ENCODE results near the gene SLC26A4.
A peak's percentile ranks its signal among the peaks of the same experiment; 100 is the strongest.
"Not testable (repeated sequence)": the region's sequence is repeated elsewhere in the genome, so short reads cannot be mapped to it uniquely, and the experiment has no call there.

Gene SLC26A4

GRCh38 chr7:107660381-107661080 is at the start of gene SLC26A4:
Gene SLC26A4, plus strand, starts transcription at chr7:107660828. Its CDS starts 814 bp downstream, at chr7:107661642.
- peak; percentile 43 for DNase-seq (ENCODE audit: low spot score)

DNA sequence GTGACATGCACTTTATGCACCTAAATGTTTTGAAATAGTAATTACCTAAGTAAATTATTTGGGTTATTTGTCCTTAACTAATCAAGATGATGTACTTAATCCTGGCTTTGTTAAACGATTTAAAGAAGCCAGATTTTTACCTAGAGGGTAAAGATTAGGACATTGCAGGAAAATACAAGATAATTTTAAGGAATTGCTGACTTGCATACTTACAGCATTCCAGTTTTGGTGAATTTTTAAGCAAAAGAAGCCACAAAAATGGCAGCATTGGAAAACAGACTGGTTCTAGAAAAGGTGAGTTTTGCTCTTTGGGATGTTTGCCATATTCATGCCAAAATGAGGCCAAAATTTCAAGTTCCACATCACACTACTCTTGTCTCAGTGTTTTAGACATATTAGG is 47.2 kb upstream of the SLC26A4 start:
- DNase-seq (ENCODE audit: low spot score), result no peak

- no peak for DNase-seq (ENCODE audit: low spot score)
Observed at GRCh38 chr7:107613948-107614347, 46.7 kb upstream of the SLC26A4 start.

- DNase-seq (ENCODE audit: low spot score), result no peak
Observed at GRCh38 chr7:107614425-107614824, 46.2 kb upstream of the SLC26A4 start.

GRCh38 chr7:107615910-107616680 is 44.5 kb upstream of the SLC26A4 start:
- DNase-seq (ENCODE audit: low spot score), result no peak

GRCh38 chr7:107622429-107622828 is 38.2 kb upstream of the SLC26A4 start:
- DNase-seq (ENCODE audit: low spot score), result no peak

DNA sequence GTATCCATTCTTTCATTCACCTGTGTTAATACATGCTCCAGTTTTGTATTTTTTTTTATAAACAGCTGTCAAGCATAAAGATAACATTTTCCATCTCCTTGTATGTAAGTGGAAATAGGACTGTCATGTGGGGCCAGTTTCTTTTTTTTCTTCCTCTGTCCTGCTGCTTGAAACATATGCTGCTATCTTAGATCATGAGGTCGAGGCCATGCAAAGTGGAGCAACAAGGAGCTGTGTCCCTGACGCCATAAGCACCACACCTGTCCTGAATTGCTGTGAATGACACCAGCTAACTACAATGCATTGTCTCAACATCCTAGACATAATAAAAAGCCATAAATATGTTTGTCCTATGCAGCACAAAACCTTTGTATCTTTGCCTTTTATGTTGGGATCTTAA is 37.7 kb upstream of the SLC26A4 start:
- DNase-seq (ENCODE audit: low spot score), result no peak

DNA sequence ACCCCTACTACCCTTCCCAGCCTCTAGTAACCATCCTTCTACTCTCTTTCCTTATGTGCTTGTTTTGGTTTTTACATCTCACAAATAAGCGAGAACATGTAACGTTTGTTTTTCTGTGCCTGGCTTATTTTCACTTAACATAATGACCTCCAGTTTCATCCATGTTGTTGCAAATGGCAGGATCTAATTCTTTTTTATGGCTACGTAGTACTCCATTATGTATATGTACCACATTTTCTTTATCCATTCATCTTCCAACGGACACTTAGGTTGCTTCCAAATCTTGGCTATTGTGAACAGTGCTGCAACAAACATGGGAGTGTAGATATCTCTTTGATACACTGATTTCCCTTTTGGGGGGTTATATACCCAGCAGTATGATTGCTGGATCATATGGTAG is 33.6 kb upstream of the SLC26A4 start:
- no peak for DNase-seq (ENCODE audit: low spot score)

GRCh38 chr7:107628461-107629064 is 32.1 kb upstream of the SLC26A4 start:
- no peak for DNase-seq (ENCODE audit: low spot score)

DNA sequence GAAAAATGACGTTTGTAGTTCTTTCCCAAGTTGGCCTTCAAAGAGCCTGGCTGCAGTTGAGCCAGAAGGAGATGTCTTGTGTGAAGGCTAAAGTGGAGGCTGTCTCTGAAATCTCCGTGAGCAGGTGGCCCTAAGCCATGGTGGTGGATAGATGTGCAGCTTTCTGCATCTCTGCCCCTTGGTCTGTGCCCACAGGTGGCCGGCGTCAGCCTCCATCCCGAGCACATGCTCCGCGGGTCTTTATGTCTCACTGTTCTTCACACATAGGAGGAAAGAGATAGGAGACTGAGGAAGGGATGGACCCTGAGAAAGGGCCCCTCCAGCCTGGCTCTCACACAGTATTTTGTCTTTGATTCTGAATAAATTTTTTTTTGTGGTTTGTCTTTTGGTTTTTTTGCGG is 30.3 kb upstream of the SLC26A4 start:
- no peak for DNase-seq (ENCODE audit: low spot score)

DNA sequence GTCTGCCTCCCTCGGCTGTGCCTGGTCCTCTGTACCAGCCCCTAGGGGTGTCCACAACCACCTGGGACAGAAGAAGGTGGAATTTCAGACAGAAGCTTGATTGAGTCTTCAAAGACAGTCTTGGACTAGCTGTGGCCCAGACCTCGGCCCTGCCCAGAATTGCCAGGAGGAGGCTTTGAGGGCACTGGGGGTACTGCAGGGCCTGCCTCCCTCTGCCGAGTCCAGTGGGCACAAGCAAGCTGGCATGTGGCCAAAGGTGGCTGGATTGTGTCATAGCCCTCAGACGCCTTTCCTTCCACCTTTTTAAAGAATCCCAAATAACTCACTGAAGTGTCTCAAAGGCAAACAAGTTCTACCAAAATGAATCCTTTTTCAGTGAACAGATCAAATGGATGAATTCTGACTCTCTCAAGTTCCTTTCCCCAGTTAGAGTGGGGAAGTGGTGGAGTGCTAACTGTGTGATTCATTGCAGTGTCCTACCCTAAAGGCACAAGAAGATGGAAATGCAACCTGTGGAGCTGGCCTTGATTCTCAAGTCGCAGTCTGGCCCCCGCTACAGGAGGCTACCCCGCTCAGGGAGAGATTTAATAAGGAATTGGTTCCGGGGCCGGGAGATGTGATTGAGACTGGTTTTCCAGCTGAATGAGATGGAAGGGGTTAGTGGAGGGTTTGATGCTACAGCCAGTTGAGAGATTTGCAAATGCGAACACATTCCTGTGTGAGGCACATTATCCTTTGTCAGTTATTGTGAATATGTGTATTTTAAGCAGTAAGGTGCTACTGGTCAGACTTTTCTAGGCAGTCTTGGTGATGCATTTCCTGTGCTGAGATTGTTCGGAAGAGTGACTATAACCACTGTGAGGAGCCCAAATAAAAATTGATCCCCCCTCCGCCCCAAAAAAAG is 28.8 kb upstream of the SLC26A4 start:
- no peak for DNase-seq (ENCODE audit: low spot score)

DNA sequence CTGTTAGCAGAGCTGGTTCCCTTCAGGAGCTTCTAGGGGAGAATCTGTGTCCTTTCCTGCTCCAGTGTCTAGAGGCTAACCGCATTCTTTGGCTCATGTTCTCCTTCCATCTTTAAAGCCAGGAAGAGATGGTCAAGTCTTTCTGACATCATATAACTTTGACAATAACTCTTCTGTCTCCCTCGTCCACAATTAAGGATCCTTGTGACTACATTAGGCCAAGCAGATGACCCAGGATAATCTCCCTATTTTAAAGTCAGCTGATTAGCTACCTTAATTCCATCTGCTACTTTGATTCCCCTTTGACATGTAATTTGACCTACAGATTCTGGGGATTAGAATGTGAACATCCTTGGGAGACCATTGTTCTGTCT is 28.1 kb upstream of the SLC26A4 start:
- DNase-seq (ENCODE audit: low spot score), result no peak

- DNase-seq (ENCODE audit: low spot score), result no peak
Observed at GRCh38 chr7:107638594-107638993, 22.0 kb upstream of the SLC26A4 start.

GRCh38 chr7:107639070-107639469 is 21.6 kb upstream of the SLC26A4 start:
- DNase-seq (ENCODE audit: low spot score), result not testable (repeated sequence)

GRCh38 chr7:107641676-107642075 is 19.0 kb upstream of the SLC26A4 start:
- no peak for DNase-seq (ENCODE audit: low spot score)

- DNase-seq (ENCODE audit: low spot score), result no peak
Observed at GRCh38 chr7:107642501-107642900, 18.1 kb upstream of the SLC26A4 start.

DNA sequence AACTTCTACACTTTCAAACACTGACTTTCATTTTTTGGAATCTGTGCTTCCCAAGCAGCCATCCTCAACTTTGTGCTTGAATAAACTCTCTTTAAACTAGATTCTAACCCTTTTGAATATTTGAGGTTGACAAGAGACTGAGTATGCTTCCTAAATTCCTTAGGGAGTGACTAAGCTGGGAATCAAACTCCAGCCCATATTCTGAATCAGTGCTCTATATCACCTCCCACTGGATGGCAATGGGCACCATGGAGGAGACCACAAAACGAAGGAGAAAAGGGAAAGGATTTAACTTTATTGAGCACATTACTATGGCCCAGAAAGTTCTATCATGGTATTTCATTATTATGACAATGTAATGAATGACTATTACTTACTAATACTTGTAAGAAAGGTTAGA is 17.2 kb upstream of the SLC26A4 start:
- no peak for DNase-seq (ENCODE audit: low spot score)

DNA sequence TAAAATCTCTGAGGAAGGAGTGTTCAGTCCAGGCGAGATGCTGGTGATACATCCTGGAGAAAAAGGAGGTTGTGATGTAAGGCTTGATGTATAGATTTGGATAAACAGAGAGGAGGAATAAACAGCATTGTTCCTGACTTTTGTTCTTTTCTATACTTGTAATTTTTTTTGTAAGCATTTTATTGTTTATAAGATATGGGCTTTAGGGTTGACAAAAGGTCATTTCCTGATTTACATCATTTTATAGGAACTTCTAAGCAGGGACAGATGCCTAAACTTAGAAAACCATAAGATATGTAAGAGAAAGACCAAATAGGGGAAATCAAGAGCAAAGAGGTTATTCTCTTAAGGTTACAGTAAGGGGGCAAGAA is 16.7 kb upstream of the SLC26A4 start:
- DNase-seq (ENCODE audit: low spot score), result no peak

DNA sequence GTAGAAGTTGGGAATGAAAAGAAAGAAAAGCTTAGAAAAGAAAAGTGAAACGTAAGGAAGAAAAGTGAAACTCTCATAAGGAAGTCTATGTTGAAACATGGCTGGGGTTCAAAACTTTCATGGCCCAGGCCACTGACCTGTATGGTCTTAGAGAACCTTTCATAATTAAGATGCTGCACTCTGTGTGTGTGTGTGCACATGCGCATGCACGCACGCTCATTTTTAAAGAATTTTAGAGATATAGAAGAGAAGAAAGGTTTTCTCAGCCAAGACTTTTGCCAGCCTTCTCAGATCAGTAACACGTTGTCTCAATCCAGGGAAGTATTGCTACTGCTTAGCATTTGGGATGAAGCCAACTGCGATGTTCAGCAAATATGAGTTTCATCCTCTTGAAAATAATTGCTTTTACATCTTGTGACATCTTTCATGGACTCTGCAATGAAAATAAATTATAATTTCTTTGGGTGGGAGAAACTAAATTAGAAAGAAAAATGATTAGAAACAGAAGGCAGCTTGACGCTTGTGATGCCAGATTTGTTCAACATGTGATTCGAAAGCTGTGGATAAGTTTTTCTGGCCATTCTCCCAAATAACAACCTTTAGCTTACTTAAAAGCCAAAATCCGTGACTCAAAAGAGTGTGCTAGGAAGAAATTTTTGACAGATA is 16.2 kb upstream of the SLC26A4 start:
- no peak for DNase-seq (ENCODE audit: low spot score)

DNA sequence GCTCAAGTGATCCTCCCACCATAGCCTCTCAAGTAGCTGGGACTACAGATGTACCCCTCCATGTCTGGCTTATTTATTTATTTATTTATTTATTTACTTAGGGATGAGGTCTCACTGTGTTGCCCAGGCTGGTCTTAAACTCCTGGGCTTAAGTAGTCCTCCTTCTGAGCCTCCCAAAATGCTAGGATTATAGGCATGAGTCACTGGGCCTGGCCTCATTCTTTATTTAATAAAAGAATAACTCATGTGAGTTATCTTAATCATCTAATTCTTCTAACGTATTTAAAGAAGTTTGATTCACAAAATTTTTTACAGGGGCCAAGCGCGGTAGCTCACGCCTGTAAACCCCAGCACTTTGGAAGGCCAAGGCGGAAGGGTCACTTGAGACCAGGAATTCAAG is 8.0 kb upstream of the SLC26A4 start:
- no peak for DNase-seq (ENCODE audit: low spot score)

- no peak for DNase-seq (ENCODE audit: low spot score)
Observed at GRCh38 chr7:107658467-107658866, 2.2 kb upstream of the SLC26A4 start.

- no peak for DNase-seq (ENCODE audit: low spot score)
Observed at GRCh38 chr7:107659666-107660065, 962 bp upstream of the SLC26A4 start.

Data from D341Med (cell line).